ENCODE data around the gene RFESD.

DNA sequence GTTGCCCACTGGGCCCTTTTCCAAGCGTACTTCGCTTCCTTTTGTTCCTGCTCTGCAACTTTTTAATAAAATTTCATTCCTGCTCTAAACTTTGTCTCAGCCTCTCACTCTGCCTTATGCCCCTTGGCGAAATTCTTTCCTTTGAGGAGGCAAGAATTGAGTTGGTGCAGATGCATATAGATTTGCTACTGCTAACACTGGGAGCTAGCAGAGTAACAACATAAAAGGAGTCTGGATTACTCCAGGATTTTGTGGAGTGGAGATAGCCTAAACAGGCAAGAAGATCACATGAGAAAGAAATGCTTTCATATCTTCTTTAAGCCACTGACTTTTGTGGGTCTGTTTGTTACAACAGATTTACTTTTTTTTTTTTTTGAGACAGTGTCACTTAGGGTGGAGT, 12.9 kb upstream of the RFESD start:
- TF ChIP-seq ATF7-NPFF (CRISPR knock-in tag; IDR thresholded peaks at IDR 0.05; ENCODE audit: low read depth) (no peak), GATA4 (IDR thresholded peaks at IDR 0.05; ENCODE audit: borderline replicate concordance, low read depth) (no peak), ZNF292 (CRISPR knock-in tag; IDR thresholded peaks at IDR 0.05; ENCODE audit: borderline replicate concordance, low read depth) (no peak), ZNF550 (CRISPR knock-in tag; IDR thresholded peaks at IDR 0.05; ENCODE audit: borderline replicate concordance) (no peak), CREB1 (IDR thresholded peaks at IDR 0.05) (no peak), CREB1 (CRISPR knock-in tag; IDR thresholded peaks at IDR 0.05) (no peak), ZFP1 (CRISPR knock-in tag; IDR thresholded peaks at IDR 0.05) (no peak), ZNF720 (CRISPR knock-in tag; IDR thresholded peaks at IDR 0.05) (no peak), NFE2L1 (CRISPR knock-in tag; IDR thresholded peaks at IDR 0.05; ENCODE audit: borderline replicate concordance) (no peak)
- TF ChIP-seq, protein P1, sequence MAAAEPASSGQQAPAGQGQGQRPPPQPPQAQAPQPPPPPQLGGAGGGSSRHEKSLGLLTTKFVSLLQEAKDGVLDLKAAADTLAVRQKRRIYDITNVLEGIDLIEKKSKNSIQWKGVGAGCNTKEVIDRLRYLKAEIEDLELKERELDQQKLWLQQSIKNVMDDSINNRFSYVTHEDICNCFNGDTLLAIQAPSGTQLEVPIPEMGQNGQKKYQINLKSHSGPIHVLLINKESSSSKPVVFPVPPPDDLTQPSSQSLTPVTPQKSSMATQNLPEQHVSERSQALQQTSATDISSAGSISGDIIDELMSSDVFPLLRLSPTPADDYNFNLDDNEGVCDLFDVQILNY (CRISPR knock-in tag; conservative IDR thresholded peaks at IDR 0.05): no peak
- TF ChIP-seq, protein P2, sequence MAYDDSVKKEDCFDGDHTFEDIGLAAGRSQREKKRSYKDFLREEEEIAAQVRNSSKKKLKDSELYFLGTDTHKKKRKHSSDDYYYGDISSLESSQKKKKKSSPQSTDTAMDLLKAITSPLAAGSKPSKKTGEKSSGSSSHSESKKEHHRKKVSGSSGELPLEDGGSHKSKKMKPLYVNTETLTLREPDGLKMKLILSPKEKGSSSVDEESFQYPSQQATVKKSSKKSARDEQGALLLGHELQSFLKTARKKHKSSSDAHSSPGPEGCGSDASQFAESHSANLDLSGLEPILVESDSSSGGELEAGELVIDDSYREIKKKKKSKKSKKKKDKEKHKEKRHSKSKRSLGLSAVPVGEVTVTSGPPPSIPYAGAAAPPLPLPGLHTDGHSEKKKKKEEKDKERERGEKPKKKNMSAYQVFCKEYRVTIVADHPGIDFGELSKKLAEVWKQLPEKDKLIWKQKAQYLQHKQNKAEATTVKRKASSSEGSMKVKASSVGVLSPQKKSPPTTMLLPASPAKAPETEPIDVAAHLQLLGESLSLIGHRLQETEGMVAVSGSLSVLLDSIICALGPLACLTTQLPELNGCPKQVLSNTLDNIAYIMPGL (CRISPR knock-in tag; IDR thresholded peaks at IDR 0.05; ENCODE audit: borderline replicate concordance in 1 of 2, low read depth in 1 of 2): no peak
- TF ChIP-seq, protein P3, sequence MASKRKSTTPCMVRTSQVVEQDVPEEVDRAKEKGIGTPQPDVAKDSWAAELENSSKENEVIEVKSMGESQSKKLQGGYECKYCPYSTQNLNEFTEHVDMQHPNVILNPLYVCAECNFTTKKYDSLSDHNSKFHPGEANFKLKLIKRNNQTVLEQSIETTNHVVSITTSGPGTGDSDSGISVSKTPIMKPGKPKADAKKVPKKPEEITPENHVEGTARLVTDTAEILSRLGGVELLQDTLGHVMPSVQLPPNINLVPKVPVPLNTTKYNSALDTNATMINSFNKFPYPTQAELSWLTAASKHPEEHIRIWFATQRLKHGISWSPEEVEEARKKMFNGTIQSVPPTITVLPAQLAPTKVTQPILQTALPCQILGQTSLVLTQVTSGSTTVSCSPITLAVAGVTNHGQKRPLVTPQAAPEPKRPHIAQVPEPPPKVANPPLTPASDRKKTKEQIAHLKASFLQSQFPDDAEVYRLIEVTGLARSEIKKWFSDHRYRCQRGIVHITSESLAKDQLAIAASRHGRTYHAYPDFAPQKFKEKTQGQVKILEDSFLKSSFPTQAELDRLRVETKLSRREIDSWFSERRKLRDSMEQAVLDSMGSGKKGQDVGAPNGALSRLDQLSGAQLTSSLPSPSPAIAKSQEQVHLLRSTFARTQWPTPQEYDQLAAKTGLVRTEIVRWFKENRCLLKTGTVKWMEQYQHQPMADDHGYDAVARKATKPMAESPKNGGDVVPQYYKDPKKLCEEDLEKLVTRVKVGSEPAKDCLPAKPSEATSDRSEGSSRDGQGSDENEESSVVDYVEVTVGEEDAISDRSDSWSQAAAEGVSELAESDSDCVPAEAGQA (IDR thresholded peaks at IDR 0.05; ENCODE audit: low read depth): no peak
- TF ChIP-seq, protein P3 (CRISPR knock-in tag; IDR thresholded peaks at IDR 0.05; ENCODE audit: borderline replicate concordance): no peak
- TF ChIP-seq, protein P4, sequence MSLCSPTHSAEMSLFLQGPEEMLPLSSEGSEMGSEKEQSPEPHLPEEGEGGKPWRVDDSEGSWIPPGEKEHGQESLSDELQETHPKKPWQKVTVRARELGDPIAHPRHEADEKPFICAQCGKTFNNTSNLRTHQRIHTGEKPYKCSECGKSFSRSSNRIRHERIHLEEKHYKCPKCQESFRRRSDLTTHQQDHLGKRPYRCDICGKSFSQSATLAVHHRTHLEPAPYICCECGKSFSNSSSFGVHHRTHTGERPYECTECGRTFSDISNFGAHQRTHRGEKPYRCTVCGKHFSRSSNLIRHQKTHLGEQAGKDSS (CRISPR knock-in tag; IDR thresholded peaks at IDR 0.05; ENCODE audit: borderline replicate concordance, low read depth): no peak
- TF ChIP-seq, protein P5, sequence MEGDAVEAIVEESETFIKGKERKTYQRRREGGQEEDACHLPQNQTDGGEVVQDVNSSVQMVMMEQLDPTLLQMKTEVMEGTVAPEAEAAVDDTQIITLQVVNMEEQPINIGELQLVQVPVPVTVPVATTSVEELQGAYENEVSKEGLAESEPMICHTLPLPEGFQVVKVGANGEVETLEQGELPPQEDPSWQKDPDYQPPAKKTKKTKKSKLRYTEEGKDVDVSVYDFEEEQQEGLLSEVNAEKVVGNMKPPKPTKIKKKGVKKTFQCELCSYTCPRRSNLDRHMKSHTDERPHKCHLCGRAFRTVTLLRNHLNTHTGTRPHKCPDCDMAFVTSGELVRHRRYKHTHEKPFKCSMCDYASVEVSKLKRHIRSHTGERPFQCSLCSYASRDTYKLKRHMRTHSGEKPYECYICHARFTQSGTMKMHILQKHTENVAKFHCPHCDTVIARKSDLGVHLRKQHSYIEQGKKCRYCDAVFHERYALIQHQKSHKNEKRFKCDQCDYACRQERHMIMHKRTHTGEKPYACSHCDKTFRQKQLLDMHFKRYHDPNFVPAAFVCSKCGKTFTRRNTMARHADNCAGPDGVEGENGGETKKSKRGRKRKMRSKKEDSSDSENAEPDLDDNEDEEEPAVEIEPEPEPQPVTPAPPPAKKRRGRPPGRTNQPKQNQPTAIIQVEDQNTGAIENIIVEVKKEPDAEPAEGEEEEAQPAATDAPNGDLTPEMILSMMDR (CRISPR knock-in tag; IDR thresholded peaks at IDR 0.05): no peak
- TF ChIP-seq, protein P6, sequence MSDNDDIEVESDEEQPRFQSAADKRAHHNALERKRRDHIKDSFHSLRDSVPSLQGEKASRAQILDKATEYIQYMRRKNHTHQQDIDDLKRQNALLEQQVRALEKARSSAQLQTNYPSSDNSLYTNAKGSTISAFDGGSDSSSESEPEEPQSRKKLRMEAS (IDR thresholded peaks at IDR 0.05): no peak
